ENCODE data around the gene SECISBP2L. TPM values are rescaled to one million over a fixed set of nuclear protein-coding genes. Genes with fewer than 3 reads are reported as not detected.
A peak's percentile ranks its signal among the peaks of the same experiment; 100 is the strongest.

SECISBP2L gene
- polyA plus RNA-seq, 1 donor from 2014 or later, result 31.5 TPM

GRCh38 chr15:49066372-49066771 is 20.1 kb upstream of the SECISBP2L start:
- peaks cover 13% of the 10 kb centered on the region for H3K27me3 Mint-ChIP-seq
- no peaks in the 10 kb centered on the region for H3K9me3 Mint-ChIP-seq
- H3K4me1 Mint-ChIP-seq, result no peaks in the 10 kb centered on the region
- no peaks in the 10 kb centered on the region for H3K36me3 Mint-ChIP-seq
- no peak overlapping the region for H3K27ac Mint-ChIP-seq
- no peak overlapping the region for H3K4me3 Mint-ChIP-seq

DNA sequence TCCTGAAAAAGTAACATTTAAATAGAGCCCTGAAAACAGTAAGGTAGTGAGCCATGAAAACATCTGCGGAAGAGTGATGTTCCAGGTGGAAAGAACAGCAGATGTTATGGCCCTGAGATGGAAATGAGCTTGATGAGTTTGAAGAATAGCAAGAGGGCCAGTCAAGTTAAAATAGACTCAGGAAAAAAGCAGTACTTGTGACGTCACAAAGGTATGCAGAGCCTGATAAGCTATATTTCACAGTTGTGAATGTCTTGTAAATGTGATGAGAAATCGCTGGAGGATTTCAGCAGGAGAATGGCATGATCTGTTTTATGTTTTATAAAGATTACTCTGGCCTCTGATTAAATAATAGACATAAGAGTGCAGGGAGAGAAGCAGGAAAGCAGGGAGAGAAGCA is 18.6 kb upstream of the SECISBP2L start:
- peaks cover 12% of the 10 kb centered on the region for H3K27me3 Mint-ChIP-seq
- H3K4me1 Mint-ChIP-seq, result no peaks in the 10 kb centered on the region
- H3K9me3 Mint-ChIP-seq, result no peaks in the 10 kb centered on the region
- no peak overlapping the region for H3K27ac Mint-ChIP-seq
- H3K4me3 Mint-ChIP-seq, result no peak overlapping the region
- H3K36me3 Mint-ChIP-seq, result no peaks in the 10 kb centered on the region

DNA sequence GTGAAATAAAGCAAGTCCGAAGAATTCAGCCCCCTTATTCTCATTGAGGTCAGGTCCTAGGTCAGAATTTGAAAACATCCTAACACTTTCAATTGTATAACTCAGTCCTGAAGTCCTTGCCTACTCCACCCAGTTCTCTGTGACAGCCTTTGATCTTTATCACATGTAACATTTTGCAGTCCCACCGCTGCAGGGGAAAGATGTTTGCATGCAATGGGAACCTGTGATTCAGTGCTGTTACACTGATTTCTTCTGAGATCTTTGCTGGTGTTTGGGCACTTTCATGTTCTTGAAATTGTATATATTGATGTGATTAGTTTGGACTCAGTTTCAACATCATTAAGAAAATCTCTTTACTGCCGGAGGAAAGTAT is 18.0 kb upstream of the SECISBP2L start:
- peaks cover 9% of the 10 kb centered on the region for H3K27me3 Mint-ChIP-seq

GRCh38 chr15:49063402-49064280 is 17.4 kb upstream of the SECISBP2L start:
- H3K4me3 Mint-ChIP-seq, result no peak overlapping the region
- H3K27ac Mint-ChIP-seq, result no peak overlapping the region
- H3K9me3 Mint-ChIP-seq, result no peaks in the 10 kb centered on the region
- no peaks in the 10 kb centered on the region for H3K4me1 Mint-ChIP-seq
- H3K27me3 Mint-ChIP-seq, result peaks cover 9% of the 10 kb centered on the region
- H3K36me3 Mint-ChIP-seq, result peaks cover under 1% of the 10 kb centered on the region

More for the DNA sequence above, 18.0 kb upstream of the SECISBP2L start:
- Mint-ChIP-seq H3K27ac (no peak overlapping the region), H3K4me1 (no peaks in the 10 kb centered on the region), H3K36me3 (no peaks in the 10 kb centered on the region), H3K9me3 (no peaks in the 10 kb centered on the region), H3K4me3 (no peak overlapping the region)

DNA sequence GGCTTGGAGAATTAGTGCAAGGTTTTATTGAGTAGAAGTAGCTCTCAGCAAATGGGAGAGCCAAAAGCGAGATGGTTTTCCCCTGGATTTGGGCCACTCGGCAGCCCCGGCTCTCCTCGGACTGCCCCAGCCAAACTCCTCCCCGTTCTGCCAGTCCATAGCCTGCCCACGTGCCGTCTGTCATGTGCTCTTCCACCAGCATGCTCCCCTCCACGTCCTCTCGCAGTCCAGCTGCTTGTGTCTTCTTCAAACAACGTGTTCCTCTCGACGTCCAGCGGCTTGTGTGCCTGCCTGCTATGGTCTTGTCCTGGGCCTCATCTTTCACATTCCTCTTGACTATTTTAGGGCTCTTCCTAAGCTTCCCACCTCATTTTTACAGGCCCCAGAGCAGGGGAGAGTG is 16.7 kb upstream of the SECISBP2L start:
- no peaks in the 10 kb centered on the region for H3K9me3 Mint-ChIP-seq
- H3K27me3 Mint-ChIP-seq, result peaks cover 6% of the 10 kb centered on the region
- H3K4me1 Mint-ChIP-seq, result no peaks in the 10 kb centered on the region

DNA sequence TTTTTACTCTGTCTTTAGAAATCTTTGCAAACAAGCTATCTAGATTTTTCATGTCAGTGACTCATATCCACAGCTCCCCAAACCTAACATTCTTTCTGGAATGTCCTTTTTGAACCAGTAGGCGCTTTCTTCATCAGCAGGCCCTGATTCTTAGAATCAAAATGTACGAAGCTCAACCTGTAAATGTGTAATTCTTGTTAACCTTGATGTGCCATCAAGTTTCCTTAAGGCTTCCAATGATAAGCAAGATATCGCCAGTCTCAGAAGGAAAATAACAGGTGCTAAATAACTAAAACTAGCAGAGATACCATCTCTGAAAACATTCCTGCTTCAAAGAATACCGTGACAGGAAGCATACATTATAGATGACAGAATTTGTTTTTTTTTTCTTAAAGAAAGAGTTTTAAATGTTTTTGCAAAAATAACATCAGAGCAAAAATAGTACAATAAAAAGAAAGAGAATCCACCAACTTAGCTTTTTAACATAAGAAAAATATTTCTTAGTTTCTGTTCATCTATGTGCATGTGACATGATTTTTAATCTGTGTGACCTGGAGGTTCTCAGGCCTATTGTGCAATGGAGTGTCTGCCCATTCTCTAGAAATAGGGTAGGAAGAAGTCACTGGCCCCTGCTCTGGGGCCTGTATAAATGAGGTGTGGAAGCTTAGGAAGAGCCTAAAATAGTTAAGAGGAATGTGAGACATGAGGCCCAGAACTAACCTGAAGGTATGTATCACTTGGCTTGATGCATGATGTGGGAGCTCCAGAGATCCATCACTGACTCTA is 14.7 kb upstream of the SECISBP2L start:
- no peaks in the 10 kb centered on the region for H3K9me3 Mint-ChIP-seq
- H3K4me3 Mint-ChIP-seq, result no peak overlapping the region
- peaks cover 2% of the 10 kb centered on the region for H3K36me3 Mint-ChIP-seq
- no peak overlapping the region for H3K27ac Mint-ChIP-seq
- H3K4me1 Mint-ChIP-seq, result no peaks in the 10 kb centered on the region
- H3K27me3 Mint-ChIP-seq, result no peaks in the 10 kb centered on the region

More for the DNA sequence above, 16.7 kb upstream of the SECISBP2L start:
- H3K4me3 Mint-ChIP-seq, result no peak overlapping the region
- H3K27ac Mint-ChIP-seq, result no peak overlapping the region
- peaks cover 2% of the 10 kb centered on the region for H3K36me3 Mint-ChIP-seq

GRCh38 chr15:49059491-49059890 is 13.2 kb upstream of the SECISBP2L start:
- H3K27me3 Mint-ChIP-seq, result no peaks in the 10 kb centered on the region
- no peaks in the 10 kb centered on the region for H3K9me3 Mint-ChIP-seq
- H3K4me1 Mint-ChIP-seq, result no peaks in the 10 kb centered on the region
- no peak overlapping the region for H3K4me3 Mint-ChIP-seq
- H3K27ac Mint-ChIP-seq, result no peak overlapping the region
- H3K36me3 Mint-ChIP-seq, result peaks cover 2% of the 10 kb centered on the region

- Mint-ChIP-seq H3K4me1 (no peaks in the 10 kb centered on the region), H3K27me3 (no peaks in the 10 kb centered on the region), H3K36me3 (peaks cover 2% of the 10 kb centered on the region), H3K27ac (no peak overlapping the region), H3K9me3 (no peaks in the 10 kb centered on the region), H3K4me3 (no peak overlapping the region)
Measured at GRCh38 chr15:49058559-49058958, 12.3 kb upstream of the SECISBP2L start.

GRCh38 chr15:49055630-49056029 is 9.4 kb upstream of the SECISBP2L start:
- Mint-ChIP-seq H3K4me3 (no peak overlapping the region), H3K4me1 (no peaks in the 10 kb centered on the region), H3K27me3 (no peaks in the 10 kb centered on the region), H3K9me3 (peaks cover 0 to 8% (median 3%) of the 10 kb centered on the region in 3 donors), H3K27ac (no peak overlapping the region), H3K36me3 (peaks cover 4% of the 10 kb centered on the region)

DNA sequence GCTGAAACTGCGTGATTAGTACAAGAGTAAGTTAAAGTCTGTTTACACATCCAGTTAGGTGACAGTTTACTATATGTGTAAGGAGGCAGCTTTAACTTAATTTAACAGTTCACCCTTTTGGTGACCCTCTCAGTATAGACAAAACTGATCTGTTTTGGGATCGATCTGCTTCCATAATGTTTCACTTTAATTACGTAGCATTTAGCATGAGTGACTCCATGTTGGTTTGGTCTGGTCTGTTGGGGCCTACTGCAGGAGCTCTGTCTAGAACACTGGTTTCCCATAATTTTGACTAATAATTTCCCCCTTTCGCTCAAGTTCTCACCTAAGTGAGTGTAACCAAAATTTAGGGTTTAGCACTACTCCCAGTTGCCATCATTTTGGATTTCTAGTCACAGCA is 6.4 kb upstream of the SECISBP2L start:
- Mint-ChIP-seq H3K4me1 (no peaks in the 10 kb centered on the region), H3K27me3 (no peaks in the 10 kb centered on the region), H3K27ac (no peak overlapping the region), H3K9me3 (peaks cover 0 to 11% (median 3%) of the 10 kb centered on the region in 3 donors), H3K4me3 (no peak overlapping the region), H3K36me3 (peaks cover 1% of the 10 kb centered on the region)

DNA sequence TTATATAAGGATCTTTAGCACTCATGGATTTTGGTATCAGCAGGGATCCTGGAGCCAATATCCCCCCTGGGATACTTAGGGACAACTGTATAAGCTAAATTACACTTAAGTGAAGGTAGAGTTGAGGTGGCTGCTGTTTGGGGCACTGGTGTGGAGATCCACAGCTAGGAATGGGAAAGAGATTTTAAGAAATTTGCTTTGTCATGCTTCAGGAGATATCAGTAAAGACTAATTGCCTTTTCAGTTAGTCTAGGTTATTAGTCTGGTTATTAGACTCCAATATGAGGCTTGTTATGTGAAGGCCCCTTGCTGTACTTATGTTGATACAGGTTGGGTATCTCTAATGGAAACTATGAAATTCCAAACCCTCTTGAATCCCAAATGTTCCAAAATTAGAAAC is 1.2 kb upstream of the SECISBP2L start:
- no peaks in the 10 kb centered on the region for H3K27me3 Mint-ChIP-seq
- H3K27ac Mint-ChIP-seq, result peak overlapping the region; percentile 97 to 100 (median 99)
- peaks cover 1% of the 10 kb centered on the region for H3K36me3 Mint-ChIP-seq
- H3K4me3 Mint-ChIP-seq, result peak overlapping the region in 1 of 4 donors; percentile 96
- peaks cover 0 to 11% (median 3%) of the 10 kb centered on the region in 3 donors for H3K9me3 Mint-ChIP-seq
- peaks cover 18 to 23% (median 21%) of the 10 kb centered on the region in 3 donors for H3K4me1 Mint-ChIP-seq

DNA sequence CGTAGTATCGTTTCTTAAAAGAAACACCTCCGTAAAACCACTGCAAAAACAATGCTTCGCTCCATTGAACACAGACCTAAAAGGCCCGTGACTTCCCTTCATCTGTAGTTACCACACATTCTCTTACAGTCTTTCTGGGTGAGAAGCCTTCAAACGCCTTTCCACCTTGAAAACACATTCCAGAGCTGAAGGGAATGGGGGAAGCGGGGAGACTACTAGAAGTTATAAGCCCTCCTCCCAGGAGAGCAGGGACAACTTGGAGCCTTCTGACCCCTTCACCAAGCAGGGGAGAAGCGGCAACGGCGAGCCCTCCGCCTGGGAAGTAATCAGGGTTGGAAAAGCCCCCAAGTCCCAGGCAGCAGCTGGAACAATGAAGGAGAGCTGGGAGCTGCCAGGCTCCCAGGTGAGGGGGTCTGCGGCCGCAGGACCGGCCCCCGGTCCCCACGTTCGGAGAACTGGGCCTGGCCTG is 461 bp downstream of the SECISBP2L start:
- H3K27me3 Mint-ChIP-seq, result no peaks in the 10 kb centered on the region
- peaks cover 28 to 36% (median 33%) of the 10 kb centered on the region in 3 donors for H3K4me1 Mint-ChIP-seq
- peak overlapping the region; percentile 97 to 100 (median 99) for H3K27ac Mint-ChIP-seq
- H3K9me3 Mint-ChIP-seq, result peaks cover 0 to 4% (median 0%) of the 10 kb centered on the region in 3 donors
- H3K4me3 Mint-ChIP-seq, result peak overlapping the region; percentile 96 to 100 (median 99)
- peaks cover 3% of the 10 kb centered on the region for H3K36me3 Mint-ChIP-seq

- H3K27ac Mint-ChIP-seq, result peak overlapping the region; percentile 97 to 100 (median 99)
- no peaks in the 10 kb centered on the region for H3K9me3 Mint-ChIP-seq
- H3K4me1 Mint-ChIP-seq, result peaks cover 31 to 40% (median 33%) of the 10 kb centered on the region in 3 donors
- H3K36me3 Mint-ChIP-seq, result peaks cover 3% of the 10 kb centered on the region
- peak overlapping the region; percentile 96 to 100 (median 99) for H3K4me3 Mint-ChIP-seq
- no peaks in the 10 kb centered on the region for H3K27me3 Mint-ChIP-seq
Measured at GRCh38 chr15:49044766-49045606, 1.3 kb downstream of the SECISBP2L start.

DNA sequence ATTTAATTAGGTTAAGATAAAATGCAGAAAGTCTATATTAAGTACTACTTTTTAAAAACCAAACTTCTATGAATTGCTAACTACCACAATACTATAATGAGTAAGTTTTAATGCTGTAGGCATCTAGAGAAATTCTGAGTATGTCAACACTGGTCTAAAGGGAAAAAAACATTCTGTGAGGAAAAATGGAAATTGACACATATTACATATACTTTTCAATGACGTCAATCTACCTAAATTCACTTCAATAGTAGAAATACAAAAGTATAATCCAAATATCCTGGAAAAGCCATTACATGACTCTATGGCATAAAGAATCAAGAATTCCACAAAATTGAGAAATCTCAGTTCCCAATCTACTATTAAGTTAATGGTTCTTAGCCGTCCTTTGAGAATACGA is 2.2 kb downstream of the SECISBP2L start:
- H3K36me3 Mint-ChIP-seq, result peaks cover 3% of the 10 kb centered on the region
- H3K4me3 Mint-ChIP-seq, result peak overlapping the region; percentile 55 to 68 (median 62)
- peak overlapping the region in 1 of 3 donors; percentile 27 for H3K27ac Mint-ChIP-seq
- H3K9me3 Mint-ChIP-seq, result no peaks in the 10 kb centered on the region
- no peaks in the 10 kb centered on the region for H3K27me3 Mint-ChIP-seq
- H3K4me1 Mint-ChIP-seq, result peaks cover 34 to 45% (median 35%) of the 10 kb centered on the region in 3 donors
